SH-SY5Y (cell line): ENCODE results near the gene CLDN4.

Experiments used
- GATA2 ChIP-seq: IDR thresholded peaks from 2 replicates; pipeline ENCODE4 v1.6.1; 2011; ENCODE audit warnings: mild to moderate bottlenecking, low read depth, low read length
- GATA3 ChIP-seq: IDR thresholded peaks from 2 replicates; pipeline ENCODE4 v1.6.1; 2011; ENCODE audit warnings: low read depth, mild to moderate bottlenecking, low read length, moderate library complexity

CLDN4 gene

GRCh38 chr7:73823873-73824592 is 6.8 kb upstream of the CLDN4 start:
- no peak for TF ChIP-seq GATA3
- TF ChIP-seq GATA2 = no peak

- TF ChIP-seq GATA2 (no peak), GATA3 (no peak)
Measured at GRCh38 chr7:73824986-73825385, 5.8 kb upstream of the CLDN4 start.

GRCh38 chr7:73827567-73828106 is 3.2 kb upstream of the CLDN4 start:
- TF ChIP-seq GATA2 (no peak), GATA3 (no peak)

GRCh38 chr7:73828107-73828803 is 2.5 kb upstream of the CLDN4 start:
- TF ChIP-seq GATA3 (no peak), GATA2 (peak; percentile 83)

- TF ChIP-seq GATA2 (no peak), GATA3 (no peak)
Measured at GRCh38 chr7:73828972-73829371, 1.8 kb upstream of the CLDN4 start.

- no peak for TF ChIP-seq GATA2
- TF ChIP-seq GATA3 = no peak
Measured at GRCh38 chr7:73829505-73829904, 1.3 kb upstream of the CLDN4 start.

GRCh38 chr7:73829921-73830680 is 695 bp upstream of the CLDN4 start:
- TF ChIP-seq GATA2 (no peak), GATA3 (no peak)

- TF ChIP-seq GATA3 (no peak), GATA2 (no peak)
Measured at GRCh38 chr7:73831584-73831833, 713 bp downstream of the CLDN4 start.

GRCh38 chr7:73831834-73832651 is 1.2 kb downstream of the CLDN4 start:
- TF ChIP-seq GATA2 = no peak
- no peak for TF ChIP-seq GATA3

GRCh38 chr7:73832806-73833205 is 2.0 kb downstream of the CLDN4 start:
- no peak for TF ChIP-seq GATA3
- no peak for TF ChIP-seq GATA2

- TF ChIP-seq GATA2 = no peak
Measured at GRCh38 chr7:73833251-73833919, 2.6 kb downstream of the CLDN4 start.

GRCh38 chr7:73834626-73835191 is 3.9 kb downstream of the CLDN4 start:
- TF ChIP-seq GATA3 (no peak), GATA2 (no peak)

- no peak for TF ChIP-seq GATA3
- TF ChIP-seq GATA2 = no peak
Measured at GRCh38 chr7:73838642-73839041, 7.8 kb downstream of the CLDN4 start.
